A549 (cell line): ENCODE results near the gene INPP5B. TPM values are rescaled to one million over a fixed set of nuclear protein-coding genes. Genes with fewer than 3 reads are reported as not detected.

Source experiments
- ATAC-seq, 2 experiments: fragments of 200-7000 bp in 1 of 2; fragments of >200 bp in 1 of 2; cut with Nextera tagmentation in 1 of 2; cut with Tn5 transposase in 1 of 2; 3 replicates each; pipeline versions ENCODE4 v1.8.0 to v1.9.1; 2018 to 2020; ENCODE audit warnings: mild to moderate bottlenecking in 1 of 2, moderate library complexity in 1 of 2
- CTCF ChIA-PET: fragments of 300-600 bp; sonication (Branson Sonifier 250); formaldehyde crosslinking; extraction: SDS; loops from one replicate; lab custom pipeline; 2021; ENCODE audit warnings: antibody characterized with exemption, inconsistent platforms; lab: Yijun Ruan, JAX
- POLR2A ChIA-PET: fragments of 350-600 bp; formaldehyde crosslinking; extraction: SDS; loops from one replicate; lab custom pipeline; 2021; ENCODE audit warnings: antibody characterized with exemption, inconsistent platforms; lab: Yijun Ruan, JAX
- DNase-seq, 2 experiments: peaks; one replicate each; pipeline versions ENCODE4 v3.0.0 to v3.0.0-alpha.2; 2011 to 2016; ENCODE audit warnings: low read depth in 1 of 2, low spot score in 1 of 2
- FAIRE-seq: peaks from 2 replicates; lab custom pipeline; 2011; peaks lifted over from hg19 to GRCh38; lab: Jason Lieb, UNC
- H3K27ac ChIP-seq, 2 experiments: fragments of >200 bp; sonication (Bioruptor Twin); formaldehyde crosslinking; 3 replicates each; pipeline ENCODE4 v1.5.1; 2016 to 2017
- H3K4me1 ChIP-seq: fragments of >200 bp; sonication (Bioruptor Twin); formaldehyde crosslinking; 3 replicates; pipeline ENCODE4 v1.6.1; 2016
- H3K4me2 ChIP-seq: fragments of >200 bp; sonication (Bioruptor Twin); formaldehyde crosslinking; 3 replicates; pipeline ENCODE4 v1.6.1; 2016
- H3K4me3 ChIP-seq: fragments of >200 bp; sonication (Bioruptor Twin); formaldehyde crosslinking; 3 replicates; pipeline ENCODE4 v1.5.1; 2016
- H3K9me3 ChIP-seq: fragments of >200 bp; sonication (Bioruptor Twin); formaldehyde crosslinking; 3 replicates; pipeline ENCODE4 v1.6.1; 2016
- CBX2 ChIP-seq: fragments of 200-600 bp; sonication (generic); IDR thresholded peaks from 2 replicates; pipeline ENCODE4 v1.6.1; 2016; ENCODE audit warnings: low read depth, mild to moderate bottlenecking, borderline replicate concordance
- CBX8 ChIP-seq: fragments of 200-600 bp; sonication (generic); IDR thresholded peaks from 2 replicates; pipeline ENCODE4 v1.6.1; 2016
- CHD2 ChIP-seq: fragments of 150-350 bp; IDR thresholded peaks from 2 replicates; pipeline ENCODE4 v1.6.1; 2014; ENCODE audit warnings: low read length; ENCODE audit not compliant: partially characterized antibody
- EP300 ChIP-seq, 2 experiments: fragments of >200 bp; sonication (Bioruptor Twin); formaldehyde crosslinking; IDR thresholded peaks; 2 replicates in 1 of 2; 3 replicates in 1 of 2; pipeline ENCODE4 v1.6.1; 2016 to 2017
- FOSB ChIP-seq: fragments of 250-450 bp; sonication (Bioruptor Pico); IDR thresholded peaks from 2 replicates; pipeline ENCODE4 v1.5.0; 2020; ENCODE audit warnings: mild to moderate bottlenecking, moderate library complexity
- FOSL2 ChIP-seq, 2 experiments: fragments of 450-650 bp in 1 of 2; fragments of >200 bp in 1 of 2; sonication (Bioruptor Twin) in 1 of 2; formaldehyde crosslinking; IDR thresholded peaks; 2 replicates each; pipeline versions ENCODE4 v1.5.0 to v1.6.1; 2016 to 2020; ENCODE audit warnings: mild to moderate bottlenecking in 1 of 2, moderate library complexity in 1 of 2
- FOXS1 ChIP-seq: fragments of 250-450 bp; sonication (Bioruptor Pico); IDR thresholded peaks from 2 replicates; pipeline ENCODE4 v1.5.0; 2020; ENCODE audit warnings: mild to moderate bottlenecking, moderate library complexity
- HDAC2 ChIP-seq: fragments of 200-600 bp; sonication (generic); IDR thresholded peaks from 2 replicates; pipeline ENCODE4 v1.6.1; 2016
- HOXB13 ChIP-seq: fragments of 250-450 bp; sonication (Bioruptor Pico); IDR thresholded peaks from 2 replicates; pipeline ENCODE4 v1.5.0; 2020; ENCODE audit warnings: low read depth, mild to moderate bottlenecking, moderate library complexity
- HOXB5 ChIP-seq: fragments of 250-450 bp; sonication (Bioruptor Pico); IDR thresholded peaks from 2 replicates; pipeline ENCODE4 v1.5.0; 2020; ENCODE audit warnings: mild to moderate bottlenecking, moderate library complexity
- JUNB ChIP-seq: fragments of >200 bp; sonication (Bioruptor Twin); formaldehyde crosslinking; IDR thresholded peaks from 2 replicates; pipeline ENCODE4 v1.6.1; 2016
- KDM1A ChIP-seq: fragments of 200-600 bp; sonication (generic); IDR thresholded peaks from 2 replicates; pipeline ENCODE4 v1.6.1; 2016; ENCODE audit warnings: low read depth, mild to moderate bottlenecking
- MAZ ChIP-seq: fragments of 150-350 bp; IDR thresholded peaks from 2 replicates; pipeline ENCODE4 v1.6.1; 2014; ENCODE audit warnings: antibody characterized with exemption, low read depth, low read length, borderline replicate concordance
- NR3C1 ChIP-seq: fragments of >200 bp; sonication (Bioruptor Twin); formaldehyde crosslinking; IDR thresholded peaks from 3 replicates; pipeline ENCODE4 v1.6.1; 2017
- POLR2A ChIP-seq: IDR thresholded peaks from 2 replicates; pipeline ENCODE4 v1.6.1; 2012; ENCODE audit warnings: mild to moderate bottlenecking, low read length
- POLR2AphosphoS2 ChIP-seq: conservative IDR thresholded peaks from 2 replicates; pipeline ENCODE4 v1.6.1; 2012; ENCODE audit warnings: low read length, improper control_type of control experiment, inconsistent platforms
- RFX5 ChIP-seq: fragments of 450-650 bp; IDR thresholded peaks from 2 replicates; pipeline ENCODE4 v1.7.1; 2014; ENCODE audit warnings: antibody characterized with exemption, mild to moderate bottlenecking, moderate library complexity
- SREBF2 ChIP-seq: fragments of 450-650 bp; IDR thresholded peaks from 2 replicates; pipeline ENCODE4 v1.6.1; 2014; ENCODE audit warnings: mild to moderate bottlenecking, moderate library complexity
- TFCP2L1 ChIP-seq: fragments of 250-450 bp; sonication (Bioruptor Pico); IDR thresholded peaks from 2 replicates; pipeline ENCODE4 v1.5.0; 2021; ENCODE audit warnings: mild to moderate bottlenecking
- ZFP36 ChIP-seq: fragments of 450-650 bp; IDR thresholded peaks from 2 replicates; pipeline ENCODE4 v1.6.1; 2014; ENCODE audit warnings: borderline replicate concordance; ENCODE audit not compliant: partially characterized antibody
- WGBS: methylation state at CpG from one replicate; pipeline ENCODE4 v1.1.6; 2017; ENCODE audit errors: missing lambda C conversion rate; 5-methylcytosine and 5-hydroxymethylcytosine counted together
- polyA plus RNA-seq, 4 experiments: library from polyadenylated mRNA; depleted of rRNA in 3 of 4; stranded (reverse); fragments of >200 nt; fragmentation: RNase III in 1 of 4; extraction: RNeasy Plus Mini Kit Qiagen cat#74134 plus additional on column Dnase treatment in 1 of 4; gene quantifications; 2 replicates in 3 of 4; 3 replicates in 1 of 4; pipeline ENCODE4 v1.2.3, GENCODE V29; 2011 to 2017
- TF ChIP-seq, protein P1 (sequence below): fragments of 450-650 bp; IDR thresholded peaks from 2 replicates; pipeline ENCODE4 v1.6.1; 2014; ENCODE audit warnings: antibody characterized with exemption
- TF ChIP-seq, protein P2 (sequence below): IDR thresholded peaks from 2 replicates; pipeline ENCODE4 v1.6.1; 2012; ENCODE audit warnings: low read depth, borderline replicate concordance
- TF ChIP-seq, protein P3 (sequence below): fragments of >200 bp; sonication (Bioruptor Twin); formaldehyde crosslinking; IDR thresholded peaks from 3 replicates; pipeline ENCODE4 v1.6.1; 2016
- TF ChIP-seq, protein P4 (sequence below): fragments of 200-600 bp; sonication (generic); IDR thresholded peaks from 2 replicates; pipeline ENCODE4 v1.6.1; 2016; ENCODE audit warnings: antibody characterized with exemption, mild to moderate bottlenecking, moderate library complexity

Gene INPP5B
- polyA plus RNA-seq, 2 of the 4 experiments (the other 2 are of a cell fraction), result 4.9 to 11.1 TPM

DNA sequence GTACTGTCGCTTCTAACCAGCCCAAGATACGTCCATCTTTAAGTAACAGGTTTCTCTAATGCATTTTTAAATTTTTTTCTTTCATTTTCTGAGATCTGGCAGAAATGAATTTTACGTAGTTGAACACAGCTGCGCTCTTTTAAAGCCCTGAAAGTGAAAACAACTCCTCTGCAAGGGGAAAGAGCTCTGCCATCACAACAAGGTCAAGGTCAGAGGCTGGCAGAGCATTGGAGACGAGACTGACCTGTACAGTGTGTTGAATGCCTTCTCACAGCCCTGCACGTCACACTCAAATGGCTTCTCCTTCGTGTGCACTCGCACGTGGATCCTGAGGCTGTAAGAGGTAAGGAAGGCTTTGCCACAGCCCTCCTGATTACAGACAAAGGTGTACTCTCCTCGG lies 107.2 kb downstream of the INPP5B start:
- H3K9me3 ChIP-seq, result no peaks in the 10 kb centered on the region
- H3K4me3 ChIP-seq, result no peak overlapping the region
- no peak overlapping the region for H3K4me2 ChIP-seq
- no peak for DNase-seq
- no peak for ATAC-seq
- H3K4me1 ChIP-seq, result peaks cover 9% of the 10 kb centered on the region
- no peak for TF ChIP-seq HDAC2
- TF ChIP-seq, protein P1, sequence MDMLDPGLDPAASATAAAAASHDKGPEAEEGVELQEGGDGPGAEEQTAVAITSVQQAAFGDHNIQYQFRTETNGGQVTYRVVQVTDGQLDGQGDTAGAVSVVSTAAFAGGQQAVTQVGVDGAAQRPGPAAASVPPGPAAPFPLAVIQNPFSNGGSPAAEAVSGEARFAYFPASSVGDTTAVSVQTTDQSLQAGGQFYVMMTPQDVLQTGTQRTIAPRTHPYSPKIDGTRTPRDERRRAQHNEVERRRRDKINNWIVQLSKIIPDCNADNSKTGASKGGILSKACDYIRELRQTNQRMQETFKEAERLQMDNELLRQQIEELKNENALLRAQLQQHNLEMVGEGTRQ, result no peak
- no peak for TF ChIP-seq FOXS1 (CRISPR knock-in tag)
- no peak for TF ChIP-seq CHD2
- TF ChIP-seq HOXB5 (CRISPR knock-in tag), result no peak
- TF ChIP-seq, protein P2, sequence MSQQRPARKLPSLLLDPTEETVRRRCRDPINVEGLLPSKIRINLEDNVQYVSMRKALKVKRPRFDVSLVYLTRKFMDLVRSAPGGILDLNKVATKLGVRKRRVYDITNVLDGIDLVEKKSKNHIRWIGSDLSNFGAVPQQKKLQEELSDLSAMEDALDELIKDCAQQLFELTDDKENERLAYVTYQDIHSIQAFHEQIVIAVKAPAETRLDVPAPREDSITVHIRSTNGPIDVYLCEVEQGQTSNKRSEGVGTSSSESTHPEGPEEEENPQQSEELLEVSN, result no peak
- TF ChIP-seq RFX5, result no peak
- no peak for TF ChIP-seq FOSB (CRISPR knock-in tag)
- TF ChIP-seq, protein P3, sequence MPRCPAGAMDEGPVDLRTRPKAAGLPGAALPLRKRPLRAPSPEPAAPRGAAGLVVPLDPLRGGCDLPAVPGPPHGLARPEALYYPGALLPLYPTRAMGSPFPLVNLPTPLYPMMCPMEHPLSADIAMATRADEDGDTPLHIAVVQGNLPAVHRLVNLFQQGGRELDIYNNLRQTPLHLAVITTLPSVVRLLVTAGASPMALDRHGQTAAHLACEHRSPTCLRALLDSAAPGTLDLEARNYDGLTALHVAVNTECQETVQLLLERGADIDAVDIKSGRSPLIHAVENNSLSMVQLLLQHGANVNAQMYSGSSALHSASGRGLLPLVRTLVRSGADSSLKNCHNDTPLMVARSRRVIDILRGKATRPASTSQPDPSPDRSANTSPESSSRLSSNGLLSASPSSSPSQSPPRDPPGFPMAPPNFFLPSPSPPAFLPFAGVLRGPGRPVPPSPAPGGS, result no peak
- no peak for TF ChIP-seq MAZ
- TF ChIP-seq SREBF2, result no peak
- TF ChIP-seq KDM1A, result no peak
- TF ChIP-seq FOSL2 (IDR thresholded peaks at IDR 0.05), result no peak
- TF ChIP-seq FOSL2 (CRISPR knock-in tag; IDR thresholded peaks at IDR 0.05), result no peak
- no peak for TF ChIP-seq POLR2AphosphoS2
- no peak overlapping the region for H3K27ac ChIP-seq
- no peak for FAIRE-seq
- POLR2A ChIA-PET, result no interaction called here
- WGBS, result 95% methylated on average over 10 of the region's 10 CpGs
- CTCF ChIA-PET, result interaction anchor here (2.3 kb wide), 1 partner anchor 21 kb away, joined by 7 read pairs; no protein-coding TSS in a partner anchor

DNA sequence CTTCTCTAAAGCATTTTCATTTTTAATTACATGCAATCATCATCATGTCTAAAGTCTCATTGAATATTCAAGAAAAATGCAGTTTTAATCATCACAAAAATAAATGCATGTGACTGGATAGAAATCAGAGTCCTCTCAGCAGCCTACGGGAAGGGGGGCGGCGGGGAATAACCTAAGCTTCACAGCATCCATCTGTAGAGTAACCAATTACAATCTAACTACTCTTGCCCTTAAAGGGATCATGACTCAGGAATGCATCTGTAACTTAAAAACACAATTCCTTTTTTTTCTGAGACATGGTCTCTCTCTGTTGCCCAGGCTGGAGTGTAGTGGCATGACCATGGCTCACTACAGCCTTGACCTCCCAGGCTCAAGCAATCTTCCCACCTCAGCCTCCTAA lies 110.1 kb downstream of the INPP5B start:
- TF ChIP-seq POLR2A, result no peak
- TF ChIP-seq CBX8, result no peak
- TF ChIP-seq ZFP36, result no peak
- no peak for TF ChIP-seq HOXB13 (CRISPR knock-in tag)
- TF ChIP-seq JUNB, result no peak
- no peak for TF ChIP-seq CBX2
- no peak for TF ChIP-seq EP300 (IDR thresholded peaks at IDR 0.05)
- no peak for TF ChIP-seq NR3C1
- FAIRE-seq (no peak), ATAC-seq (no peak), DNase-seq (no peak)
- POLR2A ChIA-PET, result no interaction called here
- no peak overlapping the region for H3K27ac ChIP-seq
- H3K4me3 ChIP-seq, result no peak overlapping the region
- no peaks in the 10 kb centered on the region for H3K9me3 ChIP-seq
- CTCF ChIA-PET, result interaction anchor here (1.2 to 1.4 kb wide), 3 partner anchors 9 to 23 kb away, joined by 3 to 5 read pairs (median 3); partner anchors contain the start of gene MTF1
- H3K4me1 ChIP-seq, result peaks cover 7% of the 10 kb centered on the region; the same call in 2 of the 3 replicates
- no peak overlapping the region for H3K4me2 ChIP-seq
- 59% methylated on average over 3 of the region's 3 CpGs for WGBS

DNA sequence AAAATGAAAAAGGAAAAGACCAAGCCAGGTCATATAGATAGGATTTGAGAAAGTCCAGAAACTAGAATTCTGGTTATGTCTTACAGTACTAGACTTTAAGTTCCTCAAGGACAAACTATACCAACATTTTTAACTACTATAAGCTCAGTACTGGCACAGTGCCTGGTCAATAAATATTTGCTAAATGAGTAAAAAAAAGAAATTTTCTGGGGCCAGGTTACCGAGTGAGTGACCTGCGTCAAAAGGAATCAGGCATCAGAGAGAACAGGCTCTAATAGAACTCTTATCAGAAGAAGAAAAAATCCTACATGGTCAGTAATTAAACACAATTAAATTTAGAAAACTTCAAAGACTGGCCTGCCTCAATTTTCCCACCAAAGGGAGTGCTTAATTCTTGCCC lies 115.0 kb downstream of the INPP5B start:
- DNase-seq (no peak), FAIRE-seq (no peak), ATAC-seq (no peak)
- CTCF ChIA-PET, result no interaction called here
- no peaks in the 10 kb centered on the region for H3K9me3 ChIP-seq
- no peak for TF ChIP-seq TFCP2L1 (CRISPR knock-in tag)
- TF ChIP-seq, protein P4, sequence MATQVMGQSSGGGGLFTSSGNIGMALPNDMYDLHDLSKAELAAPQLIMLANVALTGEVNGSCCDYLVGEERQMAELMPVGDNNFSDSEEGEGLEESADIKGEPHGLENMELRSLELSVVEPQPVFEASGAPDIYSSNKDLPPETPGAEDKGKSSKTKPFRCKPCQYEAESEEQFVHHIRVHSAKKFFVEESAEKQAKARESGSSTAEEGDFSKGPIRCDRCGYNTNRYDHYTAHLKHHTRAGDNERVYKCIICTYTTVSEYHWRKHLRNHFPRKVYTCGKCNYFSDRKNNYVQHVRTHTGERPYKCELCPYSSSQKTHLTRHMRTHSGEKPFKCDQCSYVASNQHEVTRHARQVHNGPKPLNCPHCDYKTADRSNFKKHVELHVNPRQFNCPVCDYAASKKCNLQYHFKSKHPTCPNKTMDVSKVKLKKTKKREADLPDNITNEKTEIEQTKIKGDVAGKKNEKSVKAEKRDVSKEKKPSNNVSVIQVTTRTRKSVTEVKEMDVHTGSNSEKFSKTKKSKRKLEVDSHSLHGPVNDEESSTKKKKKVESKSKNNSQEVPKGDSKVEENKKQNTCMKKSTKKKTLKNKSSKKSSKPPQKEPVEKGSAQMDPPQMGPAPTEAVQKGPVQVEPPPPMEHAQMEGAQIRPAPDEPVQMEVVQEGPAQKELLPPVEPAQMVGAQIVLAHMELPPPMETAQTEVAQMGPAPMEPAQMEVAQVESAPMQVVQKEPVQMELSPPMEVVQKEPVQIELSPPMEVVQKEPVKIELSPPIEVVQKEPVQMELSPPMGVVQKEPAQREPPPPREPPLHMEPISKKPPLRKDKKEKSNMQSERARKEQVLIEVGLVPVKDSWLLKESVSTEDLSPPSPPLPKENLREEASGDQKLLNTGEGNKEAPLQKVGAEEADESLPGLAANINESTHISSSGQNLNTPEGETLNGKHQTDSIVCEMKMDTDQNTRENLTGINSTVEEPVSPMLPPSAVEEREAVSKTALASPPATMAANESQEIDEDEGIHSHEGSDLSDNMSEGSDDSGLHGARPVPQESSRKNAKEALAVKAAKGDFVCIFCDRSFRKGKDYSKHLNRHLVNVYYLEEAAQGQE, result no peak
- TF ChIP-seq HOXB5 (CRISPR knock-in tag), result no peak
- no peak for TF ChIP-seq MAZ
- no peak for TF ChIP-seq FOSL2 (IDR thresholded peaks at IDR 0.05)
- no peak for TF ChIP-seq FOSL2 (CRISPR knock-in tag; IDR thresholded peaks at IDR 0.05)
- TF ChIP-seq JUNB, result no peak
- TF ChIP-seq CBX8, result no peak
- no peak for TF ChIP-seq ZFP36
- no peak overlapping the region for H3K4me2 ChIP-seq
- peaks cover 8% of the 10 kb centered on the region; the same call in 2 of the 3 replicates for H3K4me1 ChIP-seq
- H3K27ac ChIP-seq, result no peak overlapping the region
- no peak overlapping the region for H3K4me3 ChIP-seq
- POLR2A ChIA-PET, result no interaction called here
- 26% methylated on average over 2 of the region's 2 CpGs for WGBS
